HepG2 (cell line): Measurements from ENCODE around the gene SPG7. TPM values are rescaled to one million over a fixed set of nuclear protein-coding genes. Genes with fewer than 3 reads are reported as not detected.
A peak's percentile ranks its signal among the peaks of the same experiment; 100 is the strongest.

Experiments
- BCL6 ChIP-seq: IDR thresholded peaks from 2 replicates; pipeline ENCODE4 v1.6.1; 2016; ENCODE audit warnings: missing genetic modification reagents, missing compliant biosample characterization
- CREM ChIP-seq, 2 experiments: sonication (generic) in 1 of 2; formaldehyde crosslinking in 1 of 2; IDR thresholded peaks; 2 replicates each; pipeline versions ENCODE4 v1.4.0 to v1.6.1; 2016 to 2020; ENCODE audit warnings: antibody characterized with exemption in 1 of 2, mild to moderate bottlenecking in 1 of 2, missing genetic modification reagents in 1 of 2
- DZIP1 ChIP-seq: sonication (generic); formaldehyde crosslinking; IDR thresholded peaks from 2 replicates; pipeline ENCODE4 v1.5.0; 2020; ENCODE audit warnings: mild to moderate bottlenecking, missing genetic modification reagents
- HCFC1 ChIP-seq: fragments of 150-350 bp; IDR thresholded peaks from 2 replicates; pipeline ENCODE4 v1.6.1; 2014; ENCODE audit warnings: low read depth, low read length
- HNRNPUL1 ChIP-seq: fragments of 200-400 bp; formaldehyde crosslinking; IDR thresholded peaks from 2 replicates; pipeline ENCODE4 v1.6.1; 2017; ENCODE audit warnings: low read depth, mild to moderate bottlenecking, low read length, moderate library complexity
- IRF2 ChIP-seq: IDR thresholded peaks from 2 replicates; pipeline ENCODE4 v1.6.1; 2018; ENCODE audit warnings: missing genetic modification reagents, missing compliant biosample characterization
- KDM3A ChIP-seq: IDR thresholded peaks from 2 replicates; pipeline ENCODE4 v1.6.1; 2018; ENCODE audit warnings: low read depth, missing compliant biosample characterization
- NR2C2 ChIP-seq: sonication (generic); formaldehyde crosslinking; IDR thresholded peaks from 2 replicates; pipeline ENCODE4 v1.4.0; 2020; ENCODE audit warnings: missing genetic modification reagents, mild to moderate bottlenecking, moderate library complexity, borderline replicate concordance
- TFDP2 ChIP-seq: sonication (generic); formaldehyde crosslinking; IDR thresholded peaks from 2 replicates; pipeline ENCODE4 v1.4.0; 2020; ENCODE audit warnings: missing genetic modification reagents
- ZNF3 ChIP-seq: IDR thresholded peaks from 2 replicates; pipeline ENCODE4 v1.7.0; 2017; ENCODE audit warnings: inconsistent platforms
- ZNF343 ChIP-seq: sonication (generic); formaldehyde crosslinking; IDR thresholded peaks from 2 replicates; pipeline ENCODE4 v1.4.0; 2020; ENCODE audit warnings: mild to moderate bottlenecking, missing genetic modification reagents
- ZNF547 ChIP-seq: sonication (generic); formaldehyde crosslinking; IDR thresholded peaks from 2 replicates; pipeline ENCODE4 v1.5.1; 2020; ENCODE audit warnings: mild to moderate bottlenecking, missing genetic modification reagents
- ZNF782 ChIP-seq: sonication (generic); formaldehyde crosslinking; IDR thresholded peaks from 2 replicates; pipeline ENCODE4 v1.4.0; 2020; ENCODE audit warnings: missing genetic modification reagents, mild to moderate bottlenecking, borderline replicate concordance
- ZNF839 ChIP-seq: sonication (generic); formaldehyde crosslinking; IDR thresholded peaks from 2 replicates; pipeline ENCODE4 v1.4.0; 2020; ENCODE audit warnings: missing genetic modification reagents, mild to moderate bottlenecking, borderline replicate concordance
- ZSCAN9 ChIP-seq: IDR thresholded peaks from 2 replicates; pipeline ENCODE4 v1.6.1; 2016; ENCODE audit warnings: borderline replicate concordance
- polyA plus RNA-seq, 8 experiments: library from polyadenylated mRNA; depleted of rRNA in 3 of 8; stranded (reverse) in 7 of 8; unstranded in 1 of 8; fragments of >200 nt; fragmentation: Illumina TruSeq in 4 of 8; extraction: Trizol in 4 of 8; gene quantifications; 2 replicates each; pipeline versions ENCODE4 v1.2.1 to v1.2.3, GENCODE V29; 2011 to 2016; ENCODE audit warnings: low read depth in 4 of 8, missing spikeins in 1 of 8, mixed read lengths in 1 of 8; ENCODE audit not compliant: insufficient read depth in 1 of 8
- total RNA-seq, 5 experiments: library from RNA; depleted of rRNA; stranded (reverse); fragments of >200 nt; fragmentation: Illumina TruSeq; extraction: Trizol; gene quantifications; 2 replicates each; pipeline ENCODE4 v1.2.3, GENCODE V29; 2016; ENCODE audit warnings: low read depth in 1 of 5
- TF ChIP-seq, protein P1 (sequence below): sonication (generic); formaldehyde crosslinking; IDR thresholded peaks from 2 replicates; pipeline ENCODE4 v1.4.0; 2020; ENCODE audit warnings: missing genetic modification reagents
- TF ChIP-seq, protein P2 (sequence below): sonication (generic); formaldehyde crosslinking; IDR thresholded peaks from 2 replicates; pipeline ENCODE4 v1.8.1; 2023; ENCODE audit warnings: mild to moderate bottlenecking, moderate library complexity, missing genetic modification reagents
- TF ChIP-seq, protein P3 (sequence below): sonication (generic); formaldehyde crosslinking; IDR thresholded peaks from 2 replicates; pipeline ENCODE4 v1.5.1; 2020; ENCODE audit warnings: missing genetic modification reagents, mild to moderate bottlenecking, borderline replicate concordance

The SPG7 gene
- total and polyA plus RNA-seq, 2 of the 13 experiments (the other 11 are each of a cell fraction or from before 2014, with no cell fraction given): 66.0 to 136 TPM

- TF ChIP-seq, protein P1, sequence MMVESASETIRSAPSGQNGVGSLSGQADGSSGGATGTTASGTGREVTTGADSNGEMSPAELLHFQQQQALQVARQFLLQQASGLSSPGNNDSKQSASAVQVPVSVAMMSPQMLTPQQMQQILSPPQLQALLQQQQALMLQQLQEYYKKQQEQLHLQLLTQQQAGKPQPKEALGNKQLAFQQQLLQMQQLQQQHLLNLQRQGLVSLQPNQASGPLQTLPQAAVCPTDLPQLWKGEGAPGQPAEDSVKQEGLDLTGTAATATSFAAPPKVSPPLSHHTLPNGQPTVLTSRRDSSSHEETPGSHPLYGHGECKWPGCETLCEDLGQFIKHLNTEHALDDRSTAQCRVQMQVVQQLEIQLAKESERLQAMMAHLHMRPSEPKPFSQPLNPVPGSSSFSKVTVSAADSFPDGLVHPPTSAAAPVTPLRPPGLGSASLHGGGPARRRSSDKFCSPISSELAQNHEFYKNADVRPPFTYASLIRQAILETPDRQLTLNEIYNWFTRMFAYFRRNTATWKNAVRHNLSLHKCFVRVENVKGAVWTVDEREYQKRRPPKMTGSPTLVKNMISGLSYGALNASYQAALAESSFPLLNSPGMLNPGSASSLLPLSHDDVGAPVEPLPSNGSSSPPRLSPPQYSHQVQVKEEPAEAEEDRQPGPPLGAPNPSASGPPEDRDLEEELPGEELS (CRISPR knock-in tag): peak; percentile 36; the same call in 1 of the 2 replicates
- TF ChIP-seq KDM3A (CRISPR knock-in tag) (0 out of 2 replicates have a peak, but pooled peaks have one; percentile 38), NR2C2 (peak; percentile 42; the same call in 1 of the 2 replicates), ZNF839 (CRISPR knock-in tag) (peak; percentile 88), IRF2 (peak; percentile 55; the same call in 1 of the 2 replicates), TFDP2 (CRISPR knock-in tag) (no peak), HCFC1 (no peak), DZIP1 (0 out of 2 replicates have a peak, but pooled peaks have one; percentile 66), ZSCAN9 (CRISPR knock-in tag) (peak; percentile 66; the same call in 1 of the 2 replicates), HNRNPUL1 (no peak), ZNF782 (CRISPR knock-in tag) (peak; percentile 68; the same call in 1 of the 2 replicates), ZNF547 (CRISPR knock-in tag) (no peak; the same call in 1 of the 2 replicates), BCL6 (no peak), ZNF343 (CRISPR knock-in tag) (no peak), CREM (IDR thresholded peaks at IDR 0.05) (no peak), CREM (CRISPR knock-in tag; IDR thresholded peaks at IDR 0.05) (no peak), ZNF3 (CRISPR knock-in tag) (no peak)
- TF ChIP-seq, protein P2, sequence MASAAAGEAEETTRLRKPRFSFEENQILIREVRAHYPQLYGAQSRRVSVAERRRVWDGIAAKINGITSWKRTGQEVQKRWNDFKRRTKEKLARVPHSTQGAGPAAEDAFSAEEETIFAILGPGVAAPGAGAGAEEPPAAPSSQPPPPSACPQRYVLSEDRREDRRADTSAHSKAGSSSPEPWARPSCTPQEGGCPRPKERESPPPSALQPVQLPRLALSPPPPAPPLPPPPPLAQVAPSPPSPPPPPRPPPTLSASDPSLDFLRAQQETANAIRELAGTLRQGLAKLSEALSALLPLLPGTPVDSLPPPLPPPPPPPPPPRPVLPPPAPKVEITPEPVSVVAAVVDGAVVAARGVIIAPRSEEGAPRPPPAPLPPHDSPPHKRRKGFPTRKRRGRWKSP: 0 out of 2 replicates have a peak, but pooled peaks have one; percentile 27
- TF ChIP-seq, protein P3, sequence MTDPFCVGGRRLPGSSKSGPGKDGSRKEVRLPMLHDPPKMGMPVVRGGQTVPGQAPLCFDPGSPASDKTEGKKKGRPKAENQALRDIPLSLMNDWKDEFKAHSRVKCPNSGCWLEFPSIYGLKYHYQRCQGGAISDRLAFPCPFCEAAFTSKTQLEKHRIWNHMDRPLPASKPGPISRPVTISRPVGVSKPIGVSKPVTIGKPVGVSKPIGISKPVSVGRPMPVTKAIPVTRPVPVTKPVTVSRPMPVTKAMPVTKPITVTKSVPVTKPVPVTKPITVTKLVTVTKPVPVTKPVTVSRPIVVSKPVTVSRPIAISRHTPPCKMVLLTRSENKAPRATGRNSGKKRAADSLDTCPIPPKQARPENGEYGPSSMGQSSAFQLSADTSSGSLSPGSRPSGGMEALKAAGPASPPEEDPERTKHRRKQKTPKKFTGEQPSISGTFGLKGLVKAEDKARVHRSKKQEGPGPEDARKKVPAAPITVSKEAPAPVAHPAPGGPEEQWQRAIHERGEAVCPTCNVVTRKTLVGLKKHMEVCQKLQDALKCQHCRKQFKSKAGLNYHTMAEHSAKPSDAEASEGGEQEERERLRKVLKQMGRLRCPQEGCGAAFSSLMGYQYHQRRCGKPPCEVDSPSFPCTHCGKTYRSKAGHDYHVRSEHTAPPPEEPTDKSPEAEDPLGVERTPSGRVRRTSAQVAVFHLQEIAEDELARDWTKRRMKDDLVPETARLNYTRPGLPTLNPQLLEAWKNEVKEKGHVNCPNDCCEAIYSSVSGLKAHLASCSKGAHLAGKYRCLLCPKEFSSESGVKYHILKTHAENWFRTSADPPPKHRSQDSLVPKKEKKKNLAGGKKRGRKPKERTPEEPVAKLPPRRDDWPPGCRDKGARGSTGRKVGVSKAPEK: no peak
These were observed 57.5 kb downstream of the SPG7 start (continued) for GRCh38 chr16:89565506-89566372.
